NK-92 treated with Interleukin-12 subunit alpha and Interleukin-12 subunit beta, amount 100 ng/mL, for 24 hours (cell line): Measurements from ENCODE around the gene MRGPRG.

Experiments
- DNase-seq: peaks from one replicate; lab custom pipeline; 2025; lab: John Stamatoyannopoulos, UW

MRGPRG gene

DNA sequence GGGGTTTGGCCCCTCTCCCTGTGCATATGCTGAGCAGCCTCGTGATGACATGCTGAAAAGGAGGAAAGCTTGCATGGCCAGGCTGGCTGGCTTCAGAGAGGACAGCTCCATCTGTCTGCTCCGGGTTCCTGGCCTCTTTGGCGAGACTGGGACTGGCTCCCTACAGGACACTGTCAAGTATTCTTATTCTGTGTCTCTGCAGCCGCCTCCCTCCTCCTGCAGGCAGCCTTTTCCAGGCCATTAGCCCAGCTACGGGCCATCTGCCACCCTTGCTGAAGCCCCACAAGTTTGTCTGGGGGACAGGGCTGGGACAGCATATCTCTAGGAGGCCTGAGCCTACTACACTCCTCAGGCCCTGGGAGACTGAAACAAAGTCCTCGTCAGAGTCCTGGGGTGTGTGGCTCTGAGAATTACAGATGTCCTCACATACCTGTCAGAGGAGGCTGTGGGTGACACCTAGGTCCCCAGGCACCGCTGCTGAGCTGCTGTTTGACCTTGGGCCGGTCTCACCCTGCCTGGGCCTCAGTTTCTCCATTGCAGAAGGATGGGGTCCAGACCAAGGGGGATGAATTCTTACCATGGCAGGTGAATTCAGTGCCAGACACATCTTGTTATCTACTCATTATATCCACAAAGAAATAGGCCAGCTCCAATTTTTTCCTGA is 11.0 kb downstream of the MRGPRG start:
- no peak for DNase-seq

- no peak for DNase-seq
Measured at GRCh38 chr11:3206922-3207204, 11.8 kb downstream of the MRGPRG start.

- DNase-seq = no peak
Measured at GRCh38 chr11:3206156-3206921, 12.3 kb downstream of the MRGPRG start.

DNA sequence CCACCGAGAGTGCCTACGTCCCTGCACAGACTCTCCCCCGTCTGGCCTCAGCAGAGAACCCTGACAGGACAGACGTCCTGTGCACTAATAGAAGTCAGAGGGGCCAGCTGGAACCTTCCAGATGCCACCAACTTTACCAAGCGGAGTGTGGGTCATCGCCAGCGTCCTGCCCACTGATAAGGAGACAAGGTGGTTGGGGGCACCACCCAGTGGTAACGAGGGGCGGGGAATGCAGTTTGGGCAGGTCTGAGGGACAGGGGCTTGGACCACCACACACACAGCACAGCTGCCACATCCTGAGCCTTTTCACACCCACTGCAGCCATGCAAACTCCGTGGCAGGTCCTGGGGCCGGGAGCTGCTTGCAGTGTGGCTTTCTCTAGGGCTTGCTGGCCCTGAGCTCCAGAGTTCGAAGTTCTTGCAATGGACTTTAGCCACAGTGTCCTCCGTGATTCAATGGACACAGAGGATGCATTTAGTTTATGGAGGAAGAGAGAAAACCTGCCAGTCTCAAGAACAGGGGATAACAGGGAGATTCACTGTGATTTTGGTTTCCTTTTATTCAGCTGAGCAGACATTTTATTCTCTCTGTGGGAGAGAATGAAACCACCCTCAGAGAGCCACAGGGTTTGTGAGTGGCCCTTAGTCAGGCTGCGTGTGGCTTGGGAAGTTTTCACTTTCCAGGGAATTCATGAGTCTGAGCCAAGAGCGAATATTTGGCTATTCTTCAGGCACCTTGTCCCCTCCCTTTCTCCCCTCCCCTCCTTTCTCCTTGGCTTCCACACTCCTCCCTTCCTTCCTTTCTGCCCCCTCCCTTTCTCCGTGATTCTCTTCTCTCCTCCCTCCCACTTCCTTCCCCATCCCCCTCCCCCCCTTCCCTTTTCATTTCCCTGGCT is 13.1 kb downstream of the MRGPRG start:
- no peak for DNase-seq

DNA sequence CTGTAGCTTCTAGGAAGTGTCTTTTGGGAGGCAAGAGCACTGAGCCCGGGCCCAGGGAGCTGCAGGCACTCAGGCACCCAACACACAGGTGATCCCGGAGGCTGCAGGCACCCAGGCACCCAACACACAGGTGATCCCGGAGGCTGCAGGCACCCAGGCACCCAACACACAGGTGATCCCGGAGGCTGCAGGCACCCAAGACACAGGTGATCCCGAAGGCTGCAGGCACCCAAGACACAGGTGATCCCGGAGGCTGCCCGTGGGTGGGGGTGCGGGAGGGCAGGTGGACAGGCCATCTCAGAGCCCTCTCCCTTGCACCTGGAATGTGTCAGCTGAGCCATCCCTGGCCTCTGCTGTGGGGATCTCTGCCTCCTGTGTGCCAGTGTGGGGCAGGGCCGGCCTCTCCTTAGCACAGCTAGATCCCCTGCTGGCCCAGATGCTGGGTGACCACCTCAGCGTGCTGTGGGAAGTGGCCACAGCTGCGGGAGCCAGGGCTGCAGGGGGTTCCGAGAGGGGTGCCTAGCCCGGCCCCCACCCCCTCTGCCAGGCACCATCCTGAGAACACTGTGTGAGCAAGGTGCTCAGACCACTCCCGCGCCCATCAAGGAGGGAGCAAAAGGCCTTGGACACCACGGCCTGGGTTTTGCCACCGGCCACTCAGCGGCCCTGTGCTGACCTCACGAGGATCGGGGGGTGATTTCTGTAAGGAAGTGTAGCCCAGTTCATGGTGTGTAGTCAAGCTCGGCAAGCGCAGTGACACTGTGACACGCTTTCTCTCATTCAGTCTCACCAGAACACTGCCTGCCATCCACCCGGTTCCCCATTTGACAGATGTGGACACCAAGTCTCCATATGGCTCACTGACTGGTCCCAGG is 14.2 kb downstream of the MRGPRG start:
- no peak for DNase-seq

DNA sequence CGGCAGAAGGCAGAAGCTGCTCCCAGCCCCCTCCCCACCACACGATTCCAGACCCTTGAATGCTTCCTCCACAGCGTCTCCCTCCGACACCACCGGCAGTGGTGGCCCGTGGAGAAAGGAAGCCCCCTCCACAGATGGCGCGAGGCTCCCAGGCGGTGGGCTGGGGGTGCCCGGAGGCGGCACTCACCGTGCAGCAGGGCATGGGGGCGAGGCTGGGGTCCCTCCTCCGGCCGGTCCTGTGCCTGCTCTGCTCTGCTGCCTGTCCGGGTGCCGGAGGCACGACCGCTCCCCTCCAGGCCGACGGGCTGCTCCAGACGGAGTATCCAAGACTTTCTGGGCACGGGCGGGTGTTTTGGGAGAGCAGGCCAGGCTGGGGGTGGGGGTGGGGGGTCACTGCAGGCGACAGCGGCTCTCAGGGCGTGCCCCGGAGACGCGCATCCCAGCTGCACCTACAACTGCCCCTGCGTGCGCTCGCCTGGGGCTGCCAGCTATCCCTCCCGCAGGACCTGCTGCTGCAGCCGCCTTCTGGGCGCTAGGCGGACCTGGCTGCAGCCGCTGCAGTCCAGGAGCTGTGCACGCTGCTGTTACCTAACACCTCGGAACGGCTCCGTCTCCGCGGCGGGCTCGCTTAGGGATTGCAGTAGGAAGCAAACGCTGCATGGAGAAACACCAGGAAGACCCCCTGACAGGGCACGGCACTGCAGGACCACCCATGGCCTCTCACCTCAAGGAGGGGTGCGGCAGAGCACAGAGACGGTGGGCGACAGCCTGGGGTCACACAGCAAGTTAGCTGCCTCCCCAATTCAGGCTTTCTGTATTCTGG is 15.2 kb downstream of the MRGPRG start:
- no peak for DNase-seq

DNA sequence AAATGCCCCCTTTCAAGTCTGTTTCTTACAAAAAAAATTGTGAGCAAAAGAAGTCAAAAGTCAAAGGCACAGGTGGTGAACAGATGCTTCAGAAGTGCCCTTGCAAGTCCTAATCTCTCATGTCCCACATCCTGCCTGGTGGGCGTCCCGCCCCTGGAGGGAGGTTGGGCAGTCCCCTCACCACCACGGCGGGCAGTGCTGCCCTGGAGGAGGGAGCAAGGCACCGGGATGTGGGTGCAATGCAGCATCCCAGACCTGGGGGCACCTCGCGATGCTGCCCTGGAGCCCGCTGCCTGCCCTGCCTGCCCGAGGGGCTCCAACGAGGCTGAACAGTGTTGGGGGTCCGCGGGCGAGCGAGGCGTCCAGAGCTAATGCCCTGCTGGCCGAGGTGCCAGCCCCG is 15.9 kb downstream of the MRGPRG start:
- no peak for DNase-seq

DNA sequence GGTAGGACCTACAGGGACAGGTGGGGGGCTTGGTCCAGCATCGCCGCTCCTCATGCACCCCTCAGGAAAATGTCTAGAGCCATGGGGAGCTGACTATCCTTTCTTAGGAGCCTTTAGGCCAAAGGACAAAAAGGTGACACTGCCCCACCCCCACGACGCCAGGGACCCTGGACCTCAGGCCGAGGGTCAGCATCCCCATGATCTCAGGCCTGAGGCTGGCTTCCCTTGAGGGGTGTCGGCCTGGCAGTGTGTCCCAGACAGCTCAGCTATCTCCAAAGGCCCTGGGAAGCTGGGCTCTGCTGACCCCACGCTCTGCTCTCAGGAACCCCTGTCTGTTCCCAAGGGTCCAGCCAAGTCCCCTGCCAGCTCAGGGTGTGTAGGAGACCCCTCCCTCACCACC is 16.3 kb downstream of the MRGPRG start:
- DNase-seq = no peak

DNA sequence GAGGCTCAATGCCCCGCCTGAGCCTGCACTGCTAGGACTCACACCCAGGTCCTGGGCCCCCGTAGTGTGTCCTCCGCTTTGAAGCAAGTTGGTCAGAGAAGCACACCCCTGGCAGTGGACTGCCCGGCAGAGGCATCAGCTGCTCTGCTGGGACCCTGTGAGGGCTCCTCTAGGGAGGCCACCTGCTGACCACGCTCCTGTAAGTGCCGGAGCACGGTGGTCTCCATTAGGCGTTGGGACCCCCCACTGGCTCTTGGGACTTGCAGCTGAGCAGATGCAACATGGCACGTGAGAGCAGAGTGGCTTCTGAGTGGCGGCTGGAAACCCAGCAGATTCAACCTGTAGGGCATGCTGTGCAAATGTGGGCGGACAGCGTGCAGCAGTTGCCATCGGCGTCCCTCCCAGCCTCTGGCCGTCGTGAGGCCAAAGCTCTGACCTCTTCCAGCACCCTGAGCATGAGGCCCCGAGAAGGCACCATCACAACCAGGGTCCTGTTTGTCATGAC is 16.9 kb downstream of the MRGPRG start:
- no peak for DNase-seq

DNA sequence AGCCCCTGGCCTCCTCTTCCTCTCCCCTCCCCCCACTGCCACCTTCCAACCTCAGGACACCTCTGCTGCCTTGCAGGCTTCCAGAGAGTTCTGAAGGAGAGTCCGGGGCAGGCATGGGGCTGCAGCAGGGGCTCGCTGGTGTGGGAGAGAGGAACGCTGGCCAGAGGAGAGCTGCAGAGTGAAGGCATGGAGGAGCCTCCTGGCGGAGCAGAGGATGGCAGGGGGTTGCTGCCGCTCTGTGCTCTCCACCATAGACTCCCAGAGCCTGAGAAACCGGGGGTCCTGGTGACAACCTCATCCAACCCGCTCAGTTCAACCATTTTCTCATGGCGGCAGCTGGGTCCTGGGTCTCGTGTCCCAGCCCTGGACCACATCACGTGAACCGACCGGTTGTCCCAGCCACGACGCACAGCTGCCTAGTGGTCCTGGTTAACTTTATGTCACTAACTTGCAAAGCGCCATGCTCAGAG is 17.5 kb downstream of the MRGPRG start:
- DNase-seq = no peak

DNA sequence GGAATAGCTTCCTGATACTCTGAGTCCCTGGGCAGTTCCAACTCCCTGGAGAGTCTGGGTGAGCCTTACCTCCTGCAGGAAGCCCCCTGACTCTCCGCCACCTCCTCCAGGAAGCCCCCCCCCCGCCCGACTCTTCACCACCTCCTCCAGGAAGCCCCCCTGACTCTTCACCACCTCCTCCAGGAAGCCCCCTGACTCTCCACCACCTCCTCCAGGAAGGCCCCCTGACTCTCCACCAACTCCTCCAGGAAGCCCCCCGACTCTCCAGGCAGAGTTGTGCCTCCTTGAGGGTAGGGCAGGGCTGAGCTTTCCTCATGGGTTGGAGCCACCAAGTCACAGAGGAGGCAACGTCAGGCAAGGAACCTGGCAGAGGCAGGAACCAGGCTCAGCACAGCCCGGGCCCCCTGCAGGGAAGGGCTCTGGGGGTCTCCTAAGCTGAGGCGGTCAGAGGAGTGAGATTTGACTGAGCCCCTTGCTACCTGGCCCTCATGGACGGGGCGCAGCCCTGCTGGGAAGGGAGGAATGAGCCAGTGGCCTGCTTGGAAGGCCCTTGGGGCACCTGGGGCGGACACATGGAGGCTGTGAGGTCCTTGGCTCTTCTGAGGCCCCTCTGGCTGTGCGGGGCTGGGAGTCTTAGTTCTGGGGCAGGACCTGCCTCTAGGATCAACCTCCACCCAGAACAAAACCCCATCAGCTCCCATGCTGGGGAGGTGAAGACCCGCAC is 18.1 kb downstream of the MRGPRG start:
- no peak for DNase-seq

DNA sequence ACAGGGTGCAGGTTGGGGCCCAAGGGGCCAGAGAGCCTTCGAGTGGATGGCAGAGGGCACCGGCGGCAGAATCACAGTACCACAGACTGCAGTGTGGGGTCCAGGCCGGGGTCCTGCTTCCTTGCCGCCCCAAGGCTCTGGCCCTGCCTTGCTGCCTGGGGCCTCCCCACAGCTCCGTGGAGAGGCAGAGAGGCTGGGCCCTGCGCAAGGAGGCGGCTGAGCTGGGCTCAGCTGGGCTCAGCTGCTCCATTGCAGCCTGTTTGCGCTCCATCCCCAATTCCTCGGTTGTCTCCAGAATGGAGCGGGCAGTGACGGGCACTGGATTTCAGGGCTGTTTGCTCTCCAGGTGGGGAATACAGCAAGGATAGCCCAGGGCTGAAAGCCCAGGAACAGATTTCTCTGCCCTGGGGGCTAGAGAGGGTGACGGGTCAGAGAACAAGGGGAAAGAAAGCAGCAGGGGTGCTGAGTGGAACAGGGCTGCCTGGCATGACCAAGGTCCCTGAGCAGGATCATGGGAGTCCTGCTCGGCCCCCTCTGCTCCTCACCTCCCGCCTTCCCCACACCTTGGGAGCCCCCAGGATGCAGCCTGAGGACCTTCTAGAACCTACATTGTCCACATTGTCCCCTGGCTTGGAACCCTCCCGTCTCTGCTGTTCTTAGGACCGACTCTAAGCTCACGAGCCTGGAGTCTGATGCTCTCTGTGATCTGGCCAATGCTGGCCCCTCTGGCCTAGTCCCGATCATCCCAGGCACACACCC is 18.9 kb downstream of the MRGPRG start:
- DNase-seq = no peak

- no peak for DNase-seq
Measured at GRCh38 chr11:3198815-3199214, 19.8 kb downstream of the MRGPRG start.

- no peak for DNase-seq
Measured at GRCh38 chr11:3197878-3198528, 20.6 kb downstream of the MRGPRG start.

DNA sequence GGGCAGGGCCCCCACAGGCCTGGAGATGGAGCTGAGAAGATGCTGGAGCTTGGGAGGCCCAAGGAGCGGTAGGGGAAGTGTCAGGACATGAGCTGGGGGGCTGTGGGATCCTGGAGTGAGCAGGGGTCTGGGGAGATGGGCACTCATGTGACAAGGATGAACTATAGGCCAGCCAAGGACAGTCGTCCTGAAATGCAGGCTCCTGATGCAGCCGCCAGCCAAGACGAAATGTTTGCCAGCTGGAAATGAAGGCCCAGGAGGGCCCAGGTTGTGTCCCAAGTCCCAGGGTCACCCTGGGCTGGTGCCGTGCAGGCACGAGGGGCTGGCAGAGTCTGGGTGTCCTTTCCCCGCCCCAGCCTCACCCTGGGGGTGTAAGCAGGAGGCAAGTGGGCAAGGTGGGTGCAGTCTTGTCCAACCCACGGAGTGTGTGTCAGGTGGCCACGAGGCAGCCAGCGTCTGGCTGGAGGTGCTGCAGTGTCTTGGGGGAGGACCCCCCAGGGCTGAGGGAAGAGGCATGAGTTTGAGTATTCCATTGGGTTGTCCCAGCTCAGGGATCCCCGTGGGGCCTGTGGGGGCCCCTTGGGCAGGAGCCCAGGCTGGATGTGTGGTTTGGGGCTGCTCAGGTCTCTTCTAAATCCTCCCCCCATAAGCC is 21.4 kb downstream of the MRGPRG start:
- DNase-seq = no peak

GRCh38 chr11:3196161-3197043 is 22.2 kb downstream of the MRGPRG start:
- no peak for DNase-seq
